Body of pancreas (tissue), 4 donors: ENCODE measurements around the gene ABCC12. TPM values are rescaled to one million over a fixed set of nuclear protein-coding genes. Genes with fewer than 3 reads are reported as not detected.
A peak's percentile ranks its signal among the peaks of the same experiment; 100 is the strongest.

Experiments
- ATAC-seq: fragments of 150-250 bp; one replicate; pipeline ENCODE4 v1.9.1; 2016
- DNase-seq, 4 donors: peaks; one replicate each; pipeline ENCODE4 v3.0.0-alpha.2; 2019
- H3K27ac ChIP-seq, 4 donors: fragments of 200-600 bp; sonication (generic); 1 replicate in 3 of 4; 2 replicates in 1 of 4; pipeline versions ENCODE4 v1.5.1 to v1.6.1; 2016 to 2019; ENCODE audit warnings: mild to moderate bottlenecking in 1 of 4, mixed read lengths in 1 of 4, moderate library complexity in 1 of 4
- H3K27me3 ChIP-seq, 2 donors: fragments of 200-600 bp; sonication (generic); one replicate each; pipeline ENCODE4 v1.6.0; 2016; ENCODE audit warnings: mild to moderate bottlenecking in 1 of 2
- H3K36me3 ChIP-seq, 2 donors: fragments of 200-600 bp; sonication (generic); replicated peaks in 1 of 2; 2 replicates each; pipeline ENCODE4 v1.5.1; 2016; ENCODE audit warnings: low read depth in 2 of 2; ENCODE audit not compliant: insufficient read depth in 1 of 2
- H3K4me1 ChIP-seq: fragments of 200-600 bp; sonication (generic); one replicate; pipeline ENCODE4 v1.6.0; 2016
- H3K4me3 ChIP-seq, 2 donors: fragments of 200-600 bp; sonication (generic); 1 replicate in 1 of 2; 2 replicates in 1 of 2; pipeline ENCODE4 v1.5.1; 2016 to 2019
- H3K9me3 ChIP-seq, 3 donors: fragments of 200-600 bp; sonication (generic); 1 replicate in 2 of 3; 2 replicates in 1 of 3; pipeline ENCODE4 v1.5.1; 2016
- CTCF ChIP-seq, 7 experiments: fragments of 450-650 bp in 4 of 7; fragments of 200-600 bp in 3 of 7; sonication (generic) in 3 of 7; IDR thresholded peaks; one replicate each; pipeline ENCODE4 v1.5.1; 2016 to 2019; ENCODE audit warnings: antibody characterized with exemption in 7 of 7
- POLR2A ChIP-seq, 3 donors: fragments of 450-650 bp; IDR thresholded peaks; one replicate each; pipeline ENCODE4 v1.6.1; 2016; ENCODE audit warnings: antibody characterized with exemption in 3 of 3, mild to moderate bottlenecking in 2 of 3
- WGBS, 2 donors: methylation state at CpG; one replicate each; pipeline ENCODE4 v1.1.5; 2017; 5-methylcytosine and 5-hydroxymethylcytosine counted together
- intact Hi-C: fragments of 100-400 bp; cut with DNase I; formaldehyde crosslinking; loops from one replicate; pipeline ENCODE4 v1.15.1; 2023
- total RNA-seq, 2 donors: library from RNA; depleted of rRNA; stranded (reverse); fragments of >200 nt; gene quantifications; one replicate each; pipeline ENCODE4 v1.1.0, GENCODE V29; 2016

The ABCC12 gene
- total RNA-seq, 2 donors from 2014 or later = not detected

GRCh38 chr16:48117217-48118105 is 38.3 kb downstream of the ABCC12 start:
- ATAC-seq (no peak), DNase-seq (peak in 3 of 4 donors; percentile 16 to 52 (median 36))
- peak; percentile 25 to 59 (median 44) for TF ChIP-seq CTCF (IDR thresholded peaks at IDR 0.05)
- no peak for TF ChIP-seq POLR2A (IDR thresholded peaks at IDR 0.05)
- no peak overlapping the region for H3K4me3 ChIP-seq
- intact Hi-C loops = no loop called here
- H3K4me1 ChIP-seq = peaks cover 9% of the 10 kb centered on the region
- no peaks in the 10 kb centered on the region for H3K27me3 ChIP-seq
- no peaks in the 10 kb centered on the region for H3K36me3 ChIP-seq
- 50 to 67% methylated on average over 12 to 22 of the region's 22 CpGs for WGBS, 2 donors
- no peaks in the 10 kb centered on the region for H3K9me3 ChIP-seq
- no peak overlapping the region for H3K27ac ChIP-seq

- Histone ChIP-seq H3K9me3 (no peaks in the 10 kb centered on the region), H3K27me3 (no peaks in the 10 kb centered on the region), H3K36me3 (no peaks in the 10 kb centered on the region), H3K4me3 (no peak overlapping the region), H3K27ac (no peak overlapping the region), H3K4me1 (peaks cover 9% of the 10 kb centered on the region)
- TF ChIP-seq CTCF (IDR thresholded peaks at IDR 0.05) (no peak), POLR2A (IDR thresholded peaks at IDR 0.05) (no peak)
- 82 to 91% methylated on average over 12 to 14 of the region's 14 CpGs for WGBS, 2 donors
- intact Hi-C loops = no loop called here
- DNase-seq (no peak), ATAC-seq (no peak)
Observed at GRCh38 chr16:48115299-48115698, 40.5 kb downstream of the ABCC12 start.

- intact Hi-C loops = no loop called here
- H3K27ac ChIP-seq = no peak overlapping the region
- H3K27me3 ChIP-seq = no peaks in the 10 kb centered on the region
- H3K4me3 ChIP-seq = no peak overlapping the region
- TF ChIP-seq POLR2A (IDR thresholded peaks at IDR 0.05) = no peak
- TF ChIP-seq CTCF (IDR thresholded peaks at IDR 0.05) = no peak
- WGBS, 2 donors = 93 to 94% methylated on average over 6 to 7 of the region's 7 CpGs
- H3K9me3 ChIP-seq = no peaks in the 10 kb centered on the region
- peaks cover 9% of the 10 kb centered on the region for H3K4me1 ChIP-seq
- ATAC-seq (no peak), DNase-seq (no peak)
- H3K36me3 ChIP-seq = no peaks in the 10 kb centered on the region
Observed at GRCh38 chr16:48114410-48114809, 41.4 kb downstream of the ABCC12 start.

- intact Hi-C loops = no loop called here
- peaks cover 9% of the 10 kb centered on the region for H3K4me1 ChIP-seq
- ATAC-seq (no peak), DNase-seq (no peak)
- no peaks in the 10 kb centered on the region for H3K36me3 ChIP-seq
- no peaks in the 10 kb centered on the region for H3K9me3 ChIP-seq
- no peak overlapping the region for H3K4me3 ChIP-seq
- TF ChIP-seq CTCF (IDR thresholded peaks at IDR 0.05) (no peak), POLR2A (IDR thresholded peaks at IDR 0.05) (no peak)
- WGBS, 2 donors = 36 to 80% methylated on average over 3 to 7 of the region's 7 CpGs
- no peak overlapping the region for H3K27ac ChIP-seq
- H3K27me3 ChIP-seq = no peaks in the 10 kb centered on the region
Observed at GRCh38 chr16:48113471-48113870, 42.3 kb downstream of the ABCC12 start.
